ENCODE measurements around the gene HS1BP3. TPM values are rescaled to one million over a fixed set of nuclear protein-coding genes. Genes with fewer than 3 reads are reported as not detected.
A peak's percentile ranks its signal among the peaks of the same experiment; 100 is the strongest.

The HS1BP3 gene
- total and polyA plus RNA-seq, 9 of the 15 experiments (the other 6 are each of a cell fraction or from before 2014, with no cell fraction given): 0.41 to 8.3 (median 5.9) TPM

DNA sequence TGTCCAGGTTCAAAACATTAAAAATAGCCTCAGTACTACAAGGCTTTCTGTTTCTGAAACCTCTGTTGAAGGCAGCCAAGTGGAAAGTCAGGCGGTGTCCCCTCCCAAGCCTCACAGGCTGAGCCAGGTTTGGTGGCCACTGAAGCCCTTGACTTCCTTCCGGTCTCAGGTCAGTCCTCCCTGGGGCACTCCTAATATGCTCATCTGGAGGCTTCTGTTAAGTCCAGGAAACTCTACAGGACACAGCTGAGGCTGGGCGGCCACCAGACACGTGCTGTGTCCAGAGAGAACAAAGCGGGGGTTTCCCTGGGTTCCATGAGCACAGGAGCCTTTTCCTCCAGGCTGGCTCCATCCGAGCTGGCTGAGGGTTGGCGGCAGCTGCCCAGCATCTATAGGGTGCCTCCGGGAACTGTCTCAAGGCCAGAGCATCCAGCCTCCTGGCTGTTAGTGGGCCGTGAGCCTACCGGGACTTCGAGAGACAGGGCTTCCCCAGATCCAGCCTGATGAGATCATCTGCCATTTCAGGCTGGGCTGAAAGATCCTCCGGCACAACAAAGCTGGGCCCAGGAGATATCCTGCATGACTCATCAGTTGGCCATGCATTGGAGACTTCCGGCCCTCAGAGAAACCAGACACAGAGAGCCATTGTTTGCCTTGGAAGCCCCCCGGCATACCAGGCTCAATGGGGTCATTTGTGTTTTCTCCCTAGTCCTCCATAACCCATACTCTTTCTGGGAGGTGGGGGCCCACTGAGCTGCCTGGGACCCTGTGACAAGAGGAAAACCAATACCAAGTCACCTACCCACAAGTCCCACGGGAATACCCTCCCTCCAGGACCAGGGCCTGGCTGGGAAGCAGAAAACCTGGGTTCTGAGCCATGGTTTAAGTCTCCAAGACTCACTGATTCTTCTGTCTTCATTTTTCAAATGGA, 71.7 kb downstream of the HS1BP3 start:
- DNase-seq (ENCODE audit: extremely low read depth in 1 of 4, low spot score in 3 of 4) (peak; percentile 86 to 93 (median 88)), FAIRE-seq (peak; percentile 98), ATAC-seq (peak; percentile 89)
- POLR2A ChIA-PET: interaction anchor here (0.8 to 1.7 kb wide), 3 partner anchors 13 to 82 kb away, joined by 3 to 9 read pairs (median 4); no protein-coding TSS in a partner anchor
- CTCF ChIA-PET (ENCODE audit: low intra/inter-chr PET ratio): no interaction called here
- H3K27me3 ChIP-seq (ENCODE audit: control insufficient read depth in 2 of 2, insufficient read depth in 2 of 2, low read length in 2 of 2): no peaks in the 10 kb centered on the region
- peak overlapping the region; percentile 96 for H2AFZ ChIP-seq (ENCODE audit: low read depth, low read length)
- H3K27ac ChIP-seq (ENCODE audit: extremely low read depth, low read depth, low read length): peak overlapping the region; percentile 97
- TSS peak; percentile 84 for BruUV-seq (replicated peaks)
- no peak overlapping the region for H3K4me3 ChIP-seq
- peak overlapping the region; percentile 47 to 67; a peak in 3 of 4 replicates for H3K9ac ChIP-seq (ENCODE audit: insufficient read depth in 1 of 2, low read depth in 2 of 2, low read length in 2 of 2)
- WGBS (ENCODE audit: insufficient coverage, low coverage, missing lambda C conversion rate): 22% methylated on average over 15 of the region's 15 CpGs
- in situ Hi-C loops (cut with MboI) (no loop called here), intact Hi-C loops (cut with micrococcal nuclease) (loop anchor here (2.0 kb wide), 1 partner anchor 22 kb away; no protein-coding TSS in a partner anchor)
- no peaks in the 10 kb centered on the region; the same call in none of the 2 replicates for H3K9me3 ChIP-seq (replicated peaks; ENCODE audit: control insufficient read depth, insufficient read depth, low read depth, low read length)
- no peaks in the 10 kb centered on the region for H3K36me3 ChIP-seq (ENCODE audit: control insufficient read depth, insufficient read depth, low read length)
- peak overlapping the region; percentile 55 for H3K4me2 ChIP-seq (ENCODE audit: insufficient read depth, low read length)
- no peaks in the 10 kb centered on the region for H4K20me1 ChIP-seq (replicated peaks; ENCODE audit: control insufficient read depth, insufficient read depth, low read length)
- no peaks in the 10 kb centered on the region for H3K9me1 ChIP-seq (ENCODE audit: control insufficient read depth, insufficient read depth, low read length)
- peaks cover 35 to 44% of the 10 kb centered on the region in 2 experiments for H3K4me1 ChIP-seq (replicated peaks in 1 of 2; ENCODE audit: control insufficient read depth in 2 of 2, insufficient read depth in 2 of 2, low read length in 2 of 2)
- H3K79me2 ChIP-seq (ENCODE audit: control insufficient read depth, insufficient read depth, low read length): no peaks in the 10 kb centered on the region
- TF ChIP-seq, protein P1, sequence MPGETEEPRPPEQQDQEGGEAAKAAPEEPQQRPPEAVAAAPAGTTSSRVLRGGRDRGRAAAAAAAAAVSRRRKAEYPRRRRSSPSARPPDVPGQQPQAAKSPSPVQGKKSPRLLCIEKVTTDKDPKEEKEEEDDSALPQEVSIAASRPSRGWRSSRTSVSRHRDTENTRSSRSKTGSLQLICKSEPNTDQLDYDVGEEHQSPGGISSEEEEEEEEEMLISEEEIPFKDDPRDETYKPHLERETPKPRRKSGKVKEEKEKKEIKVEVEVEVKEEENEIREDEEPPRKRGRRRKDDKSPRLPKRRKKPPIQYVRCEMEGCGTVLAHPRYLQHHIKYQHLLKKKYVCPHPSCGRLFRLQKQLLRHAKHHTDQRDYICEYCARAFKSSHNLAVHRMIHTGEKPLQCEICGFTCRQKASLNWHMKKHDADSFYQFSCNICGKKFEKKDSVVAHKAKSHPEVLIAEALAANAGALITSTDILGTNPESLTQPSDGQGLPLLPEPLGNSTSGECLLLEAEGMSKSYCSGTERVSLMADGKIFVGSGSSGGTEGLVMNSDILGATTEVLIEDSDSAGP (CRISPR knock-in tag; IDR thresholded peaks at IDR 0.05): 0 out of 2 replicates have a peak, but pooled peaks have one; percentile 24
- TF ChIP-seq, protein P2, sequence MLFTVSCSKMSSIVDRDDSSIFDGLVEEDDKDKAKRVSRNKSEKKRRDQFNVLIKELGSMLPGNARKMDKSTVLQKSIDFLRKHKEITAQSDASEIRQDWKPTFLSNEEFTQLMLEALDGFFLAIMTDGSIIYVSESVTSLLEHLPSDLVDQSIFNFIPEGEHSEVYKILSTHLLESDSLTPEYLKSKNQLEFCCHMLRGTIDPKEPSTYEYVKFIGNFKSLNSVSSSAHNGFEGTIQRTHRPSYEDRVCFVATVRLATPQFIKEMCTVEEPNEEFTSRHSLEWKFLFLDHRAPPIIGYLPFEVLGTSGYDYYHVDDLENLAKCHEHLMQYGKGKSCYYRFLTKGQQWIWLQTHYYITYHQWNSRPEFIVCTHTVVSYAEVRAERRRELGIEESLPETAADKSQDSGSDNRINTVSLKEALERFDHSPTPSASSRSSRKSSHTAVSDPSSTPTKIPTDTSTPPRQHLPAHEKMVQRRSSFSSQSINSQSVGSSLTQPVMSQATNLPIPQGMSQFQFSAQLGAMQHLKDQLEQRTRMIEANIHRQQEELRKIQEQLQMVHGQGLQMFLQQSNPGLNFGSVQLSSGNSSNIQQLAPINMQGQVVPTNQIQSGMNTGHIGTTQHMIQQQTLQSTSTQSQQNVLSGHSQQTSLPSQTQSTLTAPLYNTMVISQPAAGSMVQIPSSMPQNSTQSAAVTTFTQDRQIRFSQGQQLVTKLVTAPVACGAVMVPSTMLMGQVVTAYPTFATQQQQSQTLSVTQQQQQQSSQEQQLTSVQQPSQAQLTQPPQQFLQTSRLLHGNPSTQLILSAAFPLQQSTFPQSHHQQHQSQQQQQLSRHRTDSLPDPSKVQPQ (CRISPR knock-in tag; IDR thresholded peaks at IDR 0.05; ENCODE audit: borderline replicate concordance): peak; percentile 43; the same call in 1 of the 2 replicates
- peak; percentile 94 for TF ChIP-seq TCF3 (CRISPR knock-in tag; IDR thresholded peaks at IDR 0.05)
- TF ChIP-seq, protein P3, sequence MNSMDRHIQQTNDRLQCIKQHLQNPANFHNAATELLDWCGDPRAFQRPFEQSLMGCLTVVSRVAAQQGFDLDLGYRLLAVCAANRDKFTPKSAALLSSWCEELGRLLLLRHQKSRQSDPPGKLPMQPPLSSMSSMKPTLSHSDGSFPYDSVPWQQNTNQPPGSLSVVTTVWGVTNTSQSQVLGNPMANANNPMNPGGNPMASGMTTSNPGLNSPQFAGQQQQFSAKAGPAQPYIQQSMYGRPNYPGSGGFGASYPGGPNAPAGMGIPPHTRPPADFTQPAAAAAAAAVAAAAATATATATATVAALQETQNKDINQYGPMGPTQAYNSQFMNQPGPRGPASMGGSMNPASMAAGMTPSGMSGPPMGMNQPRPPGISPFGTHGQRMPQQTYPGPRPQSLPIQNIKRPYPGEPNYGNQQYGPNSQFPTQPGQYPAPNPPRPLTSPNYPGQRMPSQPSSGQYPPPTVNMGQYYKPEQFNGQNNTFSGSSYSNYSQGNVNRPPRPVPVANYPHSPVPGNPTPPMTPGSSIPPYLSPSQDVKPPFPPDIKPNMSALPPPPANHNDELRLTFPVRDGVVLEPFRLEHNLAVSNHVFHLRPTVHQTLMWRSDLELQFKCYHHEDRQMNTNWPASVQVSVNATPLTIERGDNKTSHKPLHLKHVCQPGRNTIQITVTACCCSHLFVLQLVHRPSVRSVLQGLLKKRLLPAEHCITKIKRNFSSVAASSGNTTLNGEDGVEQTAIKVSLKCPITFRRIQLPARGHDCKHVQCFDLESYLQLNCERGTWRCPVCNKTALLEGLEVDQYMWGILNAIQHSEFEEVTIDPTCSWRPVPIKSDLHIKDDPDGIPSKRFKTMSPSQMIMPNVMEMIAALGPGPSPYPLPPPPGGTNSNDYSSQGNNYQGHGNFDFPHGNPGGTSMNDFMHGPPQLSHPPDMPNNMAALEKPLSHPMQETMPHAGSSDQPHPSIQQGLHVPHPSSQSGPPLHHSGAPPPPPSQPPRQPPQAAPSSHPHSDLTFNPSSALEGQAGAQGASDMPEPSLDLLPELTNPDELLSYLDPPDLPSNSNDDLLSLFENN (IDR thresholded peaks at IDR 0.05; ENCODE audit: low read depth in 2 of 2, low read length in 2 of 2): peak in 1 of 2 experiments; percentile 82; a peak in 2 of 4 replicates
- no peak for TF ChIP-seq COPS2 (conservative IDR thresholded peaks at IDR 0.05)
- no peak for TF ChIP-seq MTA1 (IDR thresholded peaks at IDR 0.05; ENCODE audit: borderline replicate concordance)
- no peak for TF ChIP-seq ZNF778 (CRISPR knock-in tag; IDR thresholded peaks at IDR 0.05)
- TF ChIP-seq ETV1 (tag; conservative IDR thresholded peaks at IDR 0.05; ENCODE audit: low read depth): peak; percentile 98
